ENCODE data around the gene MIPOL1. TPM values are rescaled to one million over a fixed set of nuclear protein-coding genes. Genes with fewer than 3 reads are reported as not detected.
"Not testable (repeated sequence)": the region's sequence is repeated elsewhere in the genome, so short reads cannot be mapped to it uniquely, and the experiment has no call there.

The MIPOL1 gene
- total and polyA plus RNA-seq, 7 donors, result 0.77 to 5.6 (median 5.1) TPM

DNA sequence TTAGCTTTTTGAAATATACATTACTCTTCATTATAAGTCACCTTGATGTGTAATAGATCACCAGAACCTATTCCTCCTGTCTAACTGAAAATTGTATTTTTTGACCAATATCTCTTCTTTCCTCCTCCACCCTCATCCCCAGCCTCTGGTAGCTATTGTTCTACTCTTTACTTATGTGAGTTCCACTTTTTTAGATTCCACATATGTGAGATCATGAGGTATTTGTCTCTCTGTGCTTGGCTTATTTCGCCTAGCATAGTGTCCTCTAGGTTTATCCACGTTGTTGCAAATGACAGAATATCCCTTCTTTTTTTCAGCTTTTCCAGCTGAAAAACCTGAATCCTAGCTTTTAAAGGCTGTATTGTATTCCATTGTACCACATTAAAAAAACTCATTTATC lies 82.1 kb downstream of the MIPOL1 start:
- Histone ChIP-seq H3K27me3 (ENCODE audit: insufficient read depth in 3 of 3, low read length in 2 of 3) (no peaks in the 10 kb centered on the region), H3K9me3 (no peaks in the 10 kb centered on the region), H3K27ac (no peak overlapping the region), H3K4me3 (no peak overlapping the region), H3K4me1 (no peaks in the 10 kb centered on the region), H3K36me3 (ENCODE audit: insufficient read depth in 1 of 2, low read depth in 1 of 2) (no peaks in the 10 kb centered on the region)
- intact Hi-C loops (cut with DNase I), result no loop called here
- no peak for DNase-seq
- ATAC-seq, result no peak
- TF ChIP-seq CTCF (IDR thresholded peaks at IDR 0.05), result no peak
- WGBS, 3 donors, result 89 to 95% (median 93%) methylated on average over 2 of the region's 2 CpGs

GRCh38 chr14:37284760-37285159 lies 87.0 kb downstream of the MIPOL1 start:
- ATAC-seq (no peak), DNase-seq (no peak)
- no peaks in the 10 kb centered on the region for H3K4me1 ChIP-seq
- no peak for TF ChIP-seq CTCF (IDR thresholded peaks at IDR 0.05)
- no peak overlapping the region for H3K27ac ChIP-seq
- H3K4me3 ChIP-seq, result no peak overlapping the region
- intact Hi-C loops (cut with DNase I), result no loop called here
- H3K36me3 ChIP-seq (ENCODE audit: insufficient read depth in 1 of 2, low read depth in 1 of 2), result peaks cover 6 to 29% of the 10 kb centered on the region in 2 donors
- H3K9me3 ChIP-seq, result no peaks in the 10 kb centered on the region
- H3K27me3 ChIP-seq (ENCODE audit: insufficient read depth in 3 of 3, low read length in 2 of 3), result no peaks in the 10 kb centered on the region

- DNase-seq (no peak), ATAC-seq (no peak)
- no peaks in the 10 kb centered on the region for H3K9me3 ChIP-seq
- H3K27me3 ChIP-seq (ENCODE audit: insufficient read depth in 3 of 3, low read length in 2 of 3), result no peaks in the 10 kb centered on the region
- intact Hi-C loops (cut with DNase I), result no loop called here
- H3K36me3 ChIP-seq (ENCODE audit: insufficient read depth in 1 of 2, low read depth in 1 of 2), result peaks cover 8 to 34% of the 10 kb centered on the region in 2 donors
- no peak overlapping the region for H3K27ac ChIP-seq
- 94 to 96% (median 95%) methylated on average over 5 of the region's 5 CpGs for WGBS, 3 donors
- no peak overlapping the region for H3K4me3 ChIP-seq
- TF ChIP-seq CTCF (IDR thresholded peaks at IDR 0.05), result no peak
- no peaks in the 10 kb centered on the region for H3K4me1 ChIP-seq
Observed at GRCh38 chr14:37285220-37285619, 87.5 kb downstream of the MIPOL1 start.

DNA sequence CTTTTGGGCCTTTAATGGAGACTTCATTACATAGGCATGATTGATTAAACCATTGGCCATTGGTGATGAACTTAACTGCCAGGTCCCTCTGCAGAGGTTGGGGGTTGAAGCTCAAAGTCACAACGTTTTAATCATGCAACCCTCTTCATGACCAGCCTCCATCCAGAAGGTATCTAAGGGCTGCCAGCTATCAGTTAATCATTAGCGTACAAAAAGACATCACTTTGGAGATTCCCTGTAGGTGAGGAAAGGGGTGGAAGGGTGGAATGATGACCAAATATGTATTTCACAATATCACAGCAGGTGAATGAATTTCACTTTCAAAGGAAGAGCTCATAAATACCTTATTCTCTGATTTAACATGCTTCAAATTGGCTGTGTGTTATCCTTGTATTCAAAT lies 92.0 kb downstream of the MIPOL1 start:
- Histone ChIP-seq H3K4me3 (no peak overlapping the region), H3K36me3 (ENCODE audit: insufficient read depth in 1 of 2, low read depth in 1 of 2) (peaks cover 8 to 39% of the 10 kb centered on the region in 2 donors), H3K27ac (no peak overlapping the region), H3K27me3 (ENCODE audit: insufficient read depth in 3 of 3, low read length in 2 of 3) (no peaks in the 10 kb centered on the region), H3K9me3 (no peaks in the 10 kb centered on the region), H3K4me1 (no peaks in the 10 kb centered on the region)
- TF ChIP-seq CTCF (IDR thresholded peaks at IDR 0.05), result no peak
- ATAC-seq, result no peak
- no peak for DNase-seq
- intact Hi-C loops (cut with DNase I), result no loop called here
- WGBS, 3 donors, result 44 to 59% (median 51%) methylated on average over 2 of the region's 2 CpGs

DNA sequence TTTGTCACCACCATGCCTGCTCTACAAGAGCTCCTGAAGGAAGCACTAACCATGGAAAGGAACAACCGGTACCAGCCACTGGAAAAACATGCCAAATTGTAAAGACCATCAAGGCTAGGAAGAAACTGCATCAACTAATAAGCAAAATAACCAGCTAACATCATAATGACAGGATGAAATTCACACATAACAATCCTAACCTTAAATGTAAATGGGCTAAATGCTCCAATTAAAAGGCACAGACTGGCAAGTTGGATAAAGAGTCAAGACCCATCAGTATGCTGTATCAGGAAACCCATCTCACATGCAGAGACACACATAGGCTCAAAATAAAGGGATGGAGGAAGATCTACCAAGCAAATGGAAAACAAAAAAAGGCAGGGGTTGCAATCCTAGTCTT lies 97.5 kb downstream of the MIPOL1 start:
- H3K36me3 ChIP-seq (ENCODE audit: insufficient read depth in 1 of 2, low read depth in 1 of 2); H3K27me3 ChIP-seq (ENCODE audit: insufficient read depth in 3 of 3, low read length in 2 of 3); intact Hi-C loops (cut with DNase I); H3K27ac ChIP-seq; H3K9me3 ChIP-seq; DNase-seq; H3K4me3 ChIP-seq; ATAC-seq; H3K4me1 ChIP-seq: not testable (repeated sequence)
- WGBS, 3 donors, result 95 to 97% (median 96%) methylated on average over 1 of the region's 1 CpG

Measured in psoas muscle (tissue), 8 donors.